ENCODE measurements around the gene BPIFA1. TPM values are rescaled to one million over a fixed set of nuclear protein-coding genes. Genes with fewer than 3 reads are reported as not detected.

The BPIFA1 gene
- total RNA-seq, 1 donor, result not detected

Other genes starting within 250 kb of the BPIFA1 start
- gene SUN5, start 231.6 kb upstream of the BPIFA1 start, total RNA-seq, result not detected
- not detected for gene BPIFB2, start 228.3 kb upstream of the BPIFA1 start, total RNA-seq
- not detected for gene BPIFB6, start 204.3 kb upstream of the BPIFA1 start, total RNA-seq
- not detected for gene BPIFB3, start 182.1 kb upstream of the BPIFA1 start, total RNA-seq
- gene BPIFB4, start 156.4 kb upstream of the BPIFA1 start, total RNA-seq, result not detected
- gene BPIFA2, start 67.8 kb upstream of the BPIFA1 start, total RNA-seq, result not detected
- gene BPIFA3, start 18.6 kb upstream of the BPIFA1 start, total RNA-seq, result not detected
- not detected for gene BPIFB1, start 47.2 kb downstream of the BPIFA1 start, total RNA-seq
- 34.6 TPM for gene CDK5RAP1, start 165.5 kb downstream of the BPIFA1 start, total RNA-seq
- gene SNTA1, start 207.8 kb downstream of the BPIFA1 start, total RNA-seq, result 2.9 TPM

Measured in mononuclear cell (primary cell).